ENCODE measurements around the gene NLGN4Y.

Gene NLGN4Y

GRCh38 chrY:14586725-14587124 lies 62.4 kb downstream of the NLGN4Y start:
- Histone ChIP-seq H2BK15ac (ENCODE audit: low read length) (no peak overlapping the region), H4K8ac (ENCODE audit: low read depth, low read length) (no peak overlapping the region), H2BK120ac (ENCODE audit: low read depth, low read length) (no peak overlapping the region), H3K9me3 (replicated peaks in 1 of 2; ENCODE audit: control insufficient read depth in 2 of 2, insufficient read depth in 1 of 2, low read depth in 1 of 2, low read length in 2 of 2) (no peaks in the 10 kb centered on the region), H3K36me3 (replicated peaks in 1 of 2; ENCODE audit: control insufficient read depth in 2 of 2, insufficient read depth in 2 of 2, low read length in 2 of 2) (no peaks in the 10 kb centered on the region), H3K4me3 (ENCODE audit: low read length in 2 of 2) (no peak overlapping the region), H2AFZ (ENCODE audit: low read length) (no peak overlapping the region), H3K23ac (ENCODE audit: low read depth, low read length, poor library complexity) (no peak overlapping the region), H3K14ac (ENCODE audit: low read length) (no peak overlapping the region), H3K4ac (ENCODE audit: low read length) (no peak overlapping the region), H2AK5ac (ENCODE audit: low read depth, low read length) (no peak overlapping the region), H3K4me2 (ENCODE audit: insufficient read depth, low read length, poor library complexity, severe bottlenecking) (no peak overlapping the region), H3K27ac (replicated peaks; ENCODE audit: low read length) (no peak overlapping the region), H3K4me1 (ENCODE audit: control insufficient read depth in 2 of 2, insufficient read depth in 1 of 2, low read depth in 1 of 2, low read length in 2 of 2) (no peaks in the 10 kb centered on the region), H2BK5ac (ENCODE audit: low read length) (no peak overlapping the region), H3K27me3 (ENCODE audit: control insufficient read depth in 3 of 3, insufficient read depth in 3 of 3, low read depth in 1 of 3, low read length in 3 of 3) (no peaks in the 10 kb centered on the region), H3K9ac (ENCODE audit: low read depth, low read length, poor library complexity) (no peak overlapping the region), H3K18ac (ENCODE audit: low read length) (no peak overlapping the region), H3K79me1 (ENCODE audit: low read depth, low read length) (peaks cover 2% of the 10 kb centered on the region), H2BK12ac (ENCODE audit: low read length) (no peak overlapping the region), H4K91ac (ENCODE audit: low read depth, low read length, poor library complexity) (no peak overlapping the region)
- no peak for DNase-seq (ENCODE audit: low spot score)
- WGBS, 2 donors (ENCODE audit: extremely low coverage in 2 of 2, insufficient read length in 2 of 2, insufficient replicate concordance in 1 of 2) = no CpG with 5 or more reads among the region's 4 CpGs

GRCh38 chrY:14601372-14601771 lies 77.0 kb downstream of the NLGN4Y start:
- no peaks in the 10 kb centered on the region for H3K36me3 ChIP-seq (replicated peaks in 1 of 2; ENCODE audit: control insufficient read depth in 2 of 2, insufficient read depth in 2 of 2, low read length in 2 of 2)
- no peaks in the 10 kb centered on the region for H3K4me1 ChIP-seq (ENCODE audit: control insufficient read depth in 2 of 2, insufficient read depth in 1 of 2, low read depth in 1 of 2, low read length in 2 of 2)
- no peak overlapping the region for H4K91ac ChIP-seq (ENCODE audit: low read depth, low read length, poor library complexity)
- no peak overlapping the region for H3K4ac ChIP-seq (ENCODE audit: low read length)
- no peak overlapping the region for H3K18ac ChIP-seq (ENCODE audit: low read length)
- no peak overlapping the region for H3K23ac ChIP-seq (ENCODE audit: low read depth, low read length, poor library complexity)
- no peak overlapping the region for H3K9ac ChIP-seq (ENCODE audit: low read depth, low read length, poor library complexity)
- H3K4me2 ChIP-seq (ENCODE audit: insufficient read depth, low read length, poor library complexity, severe bottlenecking) = no peak overlapping the region
- H2BK12ac ChIP-seq (ENCODE audit: low read length) = no peak overlapping the region
- WGBS, 2 donors (ENCODE audit: extremely low coverage in 2 of 2, insufficient read length in 2 of 2, insufficient replicate concordance in 1 of 2) = no CpG with 5 or more reads among the region's 11 CpGs
- H2AFZ ChIP-seq (ENCODE audit: low read length) = no peak overlapping the region
- no peak overlapping the region for H3K27ac ChIP-seq (replicated peaks; ENCODE audit: low read length)
- no peak overlapping the region for H3K4me3 ChIP-seq (ENCODE audit: low read length in 2 of 2)
- H4K8ac ChIP-seq (ENCODE audit: low read depth, low read length) = no peak overlapping the region
- H2BK5ac ChIP-seq (ENCODE audit: low read length) = no peak overlapping the region
- H2BK15ac ChIP-seq (ENCODE audit: low read length) = no peak overlapping the region
- H3K27me3 ChIP-seq (ENCODE audit: control insufficient read depth in 3 of 3, insufficient read depth in 3 of 3, low read depth in 1 of 3, low read length in 3 of 3) = no peaks in the 10 kb centered on the region
- DNase-seq (ENCODE audit: low spot score) = no peak
- no peak overlapping the region for H2BK120ac ChIP-seq (ENCODE audit: low read depth, low read length)
- no peaks in the 10 kb centered on the region for H3K79me1 ChIP-seq (ENCODE audit: low read depth, low read length)
- no peak overlapping the region for H2AK5ac ChIP-seq (ENCODE audit: low read depth, low read length)
- no peaks in the 10 kb centered on the region for H3K9me3 ChIP-seq (replicated peaks in 1 of 2; ENCODE audit: control insufficient read depth in 2 of 2, insufficient read depth in 1 of 2, low read depth in 1 of 2, low read length in 2 of 2)
- no peak overlapping the region for H3K14ac ChIP-seq (ENCODE audit: low read length)

- DNase-seq (ENCODE audit: low spot score) = no peak
- Histone ChIP-seq H3K4me2 (ENCODE audit: insufficient read depth, low read length, poor library complexity, severe bottlenecking) (no peak overlapping the region), H2BK120ac (ENCODE audit: low read depth, low read length) (no peak overlapping the region), H3K4me1 (ENCODE audit: control insufficient read depth in 2 of 2, insufficient read depth in 1 of 2, low read depth in 1 of 2, low read length in 2 of 2) (no peaks in the 10 kb centered on the region), H3K4ac (ENCODE audit: low read length) (no peak overlapping the region), H2BK5ac (ENCODE audit: low read length) (no peak overlapping the region), H3K18ac (ENCODE audit: low read length) (no peak overlapping the region), H3K23ac (ENCODE audit: low read depth, low read length, poor library complexity) (no peak overlapping the region), H3K4me3 (ENCODE audit: low read length in 2 of 2) (no peak overlapping the region), H3K9ac (ENCODE audit: low read depth, low read length, poor library complexity) (no peak overlapping the region), H4K91ac (ENCODE audit: low read depth, low read length, poor library complexity) (no peak overlapping the region), H2BK15ac (ENCODE audit: low read length) (no peak overlapping the region), H2AK5ac (ENCODE audit: low read depth, low read length) (no peak overlapping the region), H3K14ac (ENCODE audit: low read length) (no peak overlapping the region), H2AFZ (ENCODE audit: low read length) (no peak overlapping the region), H3K9me3 (replicated peaks in 1 of 2; ENCODE audit: control insufficient read depth in 2 of 2, insufficient read depth in 1 of 2, low read depth in 1 of 2, low read length in 2 of 2) (no peaks in the 10 kb centered on the region), H3K27ac (replicated peaks; ENCODE audit: low read length) (no peak overlapping the region), H2BK12ac (ENCODE audit: low read length) (no peak overlapping the region), H3K79me1 (ENCODE audit: low read depth, low read length) (no peaks in the 10 kb centered on the region), H4K8ac (ENCODE audit: low read depth, low read length) (no peak overlapping the region), H3K36me3 (replicated peaks in 1 of 2; ENCODE audit: control insufficient read depth in 2 of 2, insufficient read depth in 2 of 2, low read length in 2 of 2) (no peaks in the 10 kb centered on the region), H3K27me3 (ENCODE audit: control insufficient read depth in 3 of 3, insufficient read depth in 3 of 3, low read depth in 1 of 3, low read length in 3 of 3) (no peaks in the 10 kb centered on the region)
- WGBS, 2 donors (ENCODE audit: extremely low coverage in 2 of 2, insufficient read length in 2 of 2, insufficient replicate concordance in 1 of 2) = no CpG with 5 or more reads among the region's 1 CpG
Measured at GRCh38 chrY:14617625-14618024, 93.3 kb downstream of the NLGN4Y start.

GRCh38 chrY:14618513-14618912 lies 94.2 kb downstream of the NLGN4Y start:
- no peak overlapping the region for H3K18ac ChIP-seq (ENCODE audit: low read length)
- no peak overlapping the region for H2AFZ ChIP-seq (ENCODE audit: low read length)
- no peaks in the 10 kb centered on the region for H3K9me3 ChIP-seq (replicated peaks in 1 of 2; ENCODE audit: control insufficient read depth in 2 of 2, insufficient read depth in 1 of 2, low read depth in 1 of 2, low read length in 2 of 2)
- H3K23ac ChIP-seq (ENCODE audit: low read depth, low read length, poor library complexity) = no peak overlapping the region
- H2BK12ac ChIP-seq (ENCODE audit: low read length) = no peak overlapping the region
- no peak overlapping the region for H2BK15ac ChIP-seq (ENCODE audit: low read length)
- H3K9ac ChIP-seq (ENCODE audit: low read depth, low read length, poor library complexity) = no peak overlapping the region
- no peaks in the 10 kb centered on the region for H3K36me3 ChIP-seq (replicated peaks in 1 of 2; ENCODE audit: control insufficient read depth in 2 of 2, insufficient read depth in 2 of 2, low read length in 2 of 2)
- H4K91ac ChIP-seq (ENCODE audit: low read depth, low read length, poor library complexity) = no peak overlapping the region
- DNase-seq (ENCODE audit: low spot score) = no peak
- no peak overlapping the region for H2AK5ac ChIP-seq (ENCODE audit: low read depth, low read length)
- WGBS, 2 donors (ENCODE audit: extremely low coverage in 2 of 2, insufficient read length in 2 of 2, insufficient replicate concordance in 1 of 2) = no CpG with 5 or more reads among the region's 2 CpGs
- no peak overlapping the region for H3K27ac ChIP-seq (replicated peaks; ENCODE audit: low read length)
- no peak overlapping the region for H3K14ac ChIP-seq (ENCODE audit: low read length)
- H3K4me2 ChIP-seq (ENCODE audit: insufficient read depth, low read length, poor library complexity, severe bottlenecking) = no peak overlapping the region
- no peak overlapping the region for H4K8ac ChIP-seq (ENCODE audit: low read depth, low read length)
- no peak overlapping the region for H2BK120ac ChIP-seq (ENCODE audit: low read depth, low read length)
- H3K4me1 ChIP-seq (ENCODE audit: control insufficient read depth in 2 of 2, insufficient read depth in 1 of 2, low read depth in 1 of 2, low read length in 2 of 2) = no peaks in the 10 kb centered on the region
- H3K4me3 ChIP-seq (ENCODE audit: low read length in 2 of 2) = no peak overlapping the region
- no peak overlapping the region for H2BK5ac ChIP-seq (ENCODE audit: low read length)
- H3K4ac ChIP-seq (ENCODE audit: low read length) = no peak overlapping the region
- H3K27me3 ChIP-seq (ENCODE audit: control insufficient read depth in 3 of 3, insufficient read depth in 3 of 3, low read depth in 1 of 3, low read length in 3 of 3) = no peaks in the 10 kb centered on the region
- H3K79me1 ChIP-seq (ENCODE audit: low read depth, low read length) = no peaks in the 10 kb centered on the region
